HL-60/S4 (cell line): ENCODE results near the gene VAMP5.
"Not testable (repeated sequence)": the region's sequence is repeated elsewhere in the genome, so short reads cannot be mapped to it uniquely, and the experiment has no call there.

Experiments
- in situ Hi-C: fragments of 300-500 bp; cut with MboI; formaldehyde crosslinking; loops from 2 replicates; pipeline ENCODE4 v1.14.3; 2022; ENCODE audit warnings: low sequenced_read_pairs

Gene VAMP5

GRCh38 chr2:85584354-85584856, at the start of gene VAMP5:
TSS of gene VAMP5 (plus strand) at chr2:85584431. CDS start at chr2:85584491, 60 bp downstream.
- in situ Hi-C loops: no loop called here

- in situ Hi-C loops: no loop called here
These were observed 49.4 kb upstream of the VAMP5 start for GRCh38 chr2:85534881-85535280.

GRCh38 chr2:85536479-85536878, 47.8 kb upstream of the VAMP5 start:
- in situ Hi-C loops: no loop called here

GRCh38 chr2:85537600-85538506, 46.4 kb upstream of the VAMP5 start:
- in situ Hi-C loops: no loop called here

GRCh38 chr2:85538507-85539360, 45.5 kb upstream of the VAMP5 start, which contains the start of gene MAT2A:
TSS of gene MAT2A (plus strand) at chr2:85539168. CDS start at chr2:85539288, 120 bp downstream.
- in situ Hi-C loops: no loop called here

GRCh38 chr2:85539361-85540132, 44.7 kb upstream of the VAMP5 start:
- in situ Hi-C loops: no loop called here

- in situ Hi-C loops: no loop called here
These were observed 44.0 kb upstream of the VAMP5 start for GRCh38 chr2:85540133-85540648.

- in situ Hi-C loops: no loop called here
These were observed 43.0 kb upstream of the VAMP5 start for GRCh38 chr2:85541262-85541661.

GRCh38 chr2:85541753-85542457, 42.3 kb upstream of the VAMP5 start:
- in situ Hi-C loops: no loop called here

GRCh38 chr2:85542777-85543176, 41.5 kb upstream of the VAMP5 start:
- in situ Hi-C loops: no loop called here

- in situ Hi-C loops: not testable (repeated sequence)
These were observed 40.0 kb upstream of the VAMP5 start for GRCh38 chr2:85544254-85544691.

- in situ Hi-C loops: not testable (repeated sequence)
These were observed 39.1 kb upstream of the VAMP5 start for GRCh38 chr2:85544915-85545779.

- in situ Hi-C loops: no loop called here
These were observed 38.4 kb upstream of the VAMP5 start for GRCh38 chr2:85545780-85546240.

- in situ Hi-C loops: no loop called here
These were observed 37.0 kb upstream of the VAMP5 start for GRCh38 chr2:85547089-85547858.

- in situ Hi-C loops: no loop called here
These were observed 36.2 kb upstream of the VAMP5 start for GRCh38 chr2:85547859-85548607.

GRCh38 chr2:85548608-85548900, 35.7 kb upstream of the VAMP5 start:
- in situ Hi-C loops: no loop called here

GRCh38 chr2:85549095-85549494, 35.1 kb upstream of the VAMP5 start:
- in situ Hi-C loops: no loop called here
